ENCODE measurements around the gene RNPEPL1. TPM values are rescaled to one million over a fixed set of nuclear protein-coding genes. Genes with fewer than 3 reads are reported as not detected.
"Not testable (repeated sequence)": the region's sequence is repeated elsewhere in the genome, so short reads cannot be mapped to it uniquely, and the experiment has no call there.

The RNPEPL1 gene
- total RNA-seq, 2 donors from 2014 or later = 22.6 to 51.2 TPM

- H3K36me3 Mint-ChIP-seq = peaks cover 0 to 14% of the 10 kb centered on the region in 2 donors
- H3K27ac Mint-ChIP-seq; DNase-seq (ENCODE audit: low spot score in 2 of 2); ATAC-seq: not testable (repeated sequence)
- H3K9me3 Mint-ChIP-seq = peaks cover 4 to 12% of the 10 kb centered on the region in 2 donors
Observed at GRCh38 chr2:240616860-240617666, 48.8 kb downstream of the RNPEPL1 start.

GRCh38 chr2:240618776-240619175 is 50.5 kb downstream of the RNPEPL1 start:
- H3K36me3 Mint-ChIP-seq = peaks cover 0 to 14% of the 10 kb centered on the region in 2 donors
- no peak for DNase-seq (ENCODE audit: low spot score in 2 of 2)
- H3K9me3 Mint-ChIP-seq = peaks cover 4 to 12% of the 10 kb centered on the region in 2 donors
- ATAC-seq = no peak
- H3K27ac Mint-ChIP-seq = no peak overlapping the region

GRCh38 chr2:240619506-240620148 is 51.3 kb downstream of the RNPEPL1 start:
- peaks cover 4 to 12% of the 10 kb centered on the region in 2 donors for H3K9me3 Mint-ChIP-seq
- ATAC-seq (peak in 1 of 2 donors; percentile 32), DNase-seq (ENCODE audit: low spot score in 2 of 2) (no peak)
- peaks cover 0 to 14% of the 10 kb centered on the region in 2 donors for H3K36me3 Mint-ChIP-seq
- H3K27ac Mint-ChIP-seq = peak overlapping the region in 1 of 2 donors; percentile 73

DNA sequence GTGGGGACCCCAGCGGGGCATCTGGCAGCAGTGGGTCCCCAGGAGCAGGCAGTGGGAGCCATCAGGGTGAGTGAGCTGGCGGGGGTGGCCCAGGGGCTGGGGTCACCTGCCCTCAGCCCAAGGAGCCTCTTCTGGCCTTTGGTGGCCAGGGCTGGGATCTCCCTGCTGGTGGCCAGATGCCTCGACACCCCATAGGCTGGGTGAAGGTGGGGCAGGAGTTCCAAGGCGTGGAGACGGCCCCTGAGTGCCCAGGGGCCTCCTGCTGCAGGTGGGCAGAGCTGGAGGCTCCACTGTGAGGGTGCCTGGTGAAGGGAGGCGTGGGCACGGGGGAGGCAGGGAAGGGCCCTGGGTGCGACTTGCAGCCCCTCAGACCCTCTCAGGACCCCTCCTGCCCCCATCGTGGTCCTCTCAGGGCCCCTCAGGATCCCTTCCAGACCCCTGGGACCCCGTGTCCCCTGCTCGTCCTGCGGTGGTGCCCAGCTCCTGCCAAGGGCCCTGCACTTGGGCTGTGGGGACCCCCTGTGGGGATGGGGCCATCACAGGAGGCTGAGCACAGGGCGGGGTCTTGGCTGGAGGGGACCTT is 52.0 kb downstream of the RNPEPL1 start:
- H3K27ac Mint-ChIP-seq = peak overlapping the region in 1 of 2 donors; percentile 73
- ATAC-seq = no peak

DNA sequence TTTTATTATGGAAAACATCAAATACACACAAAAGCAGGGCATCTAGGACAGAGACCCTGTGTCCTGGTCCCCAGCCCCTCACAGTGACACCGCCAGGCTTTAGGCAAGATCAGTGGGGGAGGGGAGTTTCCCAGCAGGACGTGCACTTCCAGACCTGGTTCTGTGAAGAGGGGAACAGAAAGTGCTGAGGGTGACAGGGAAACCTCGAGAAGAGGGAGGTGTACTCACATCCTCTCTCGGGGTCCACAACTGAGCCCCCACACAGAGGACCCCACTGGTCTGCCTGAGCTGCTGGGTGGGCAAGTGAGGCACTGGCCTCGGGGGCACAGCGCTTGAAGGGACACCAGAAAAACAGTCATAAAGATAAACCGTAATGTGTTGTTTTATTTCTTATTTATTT is 52.6 kb downstream of the RNPEPL1 start:
- Mint-ChIP-seq H3K9me3 (peaks cover 4 to 12% of the 10 kb centered on the region in 2 donors), H3K27ac (no peak overlapping the region), H3K36me3 (peaks cover 0 to 14% of the 10 kb centered on the region in 2 donors)
- DNase-seq (ENCODE audit: low spot score in 2 of 2) (no peak), ATAC-seq (no peak)

More for the DNA sequence above, 52.0 kb downstream of the RNPEPL1 start:
- Mint-ChIP-seq H3K9me3 (peaks cover 4 to 12% of the 10 kb centered on the region in 2 donors), H3K36me3 (peaks cover 0 to 14% of the 10 kb centered on the region in 2 donors)
- DNase-seq (ENCODE audit: low spot score in 2 of 2) = no peak

DNA sequence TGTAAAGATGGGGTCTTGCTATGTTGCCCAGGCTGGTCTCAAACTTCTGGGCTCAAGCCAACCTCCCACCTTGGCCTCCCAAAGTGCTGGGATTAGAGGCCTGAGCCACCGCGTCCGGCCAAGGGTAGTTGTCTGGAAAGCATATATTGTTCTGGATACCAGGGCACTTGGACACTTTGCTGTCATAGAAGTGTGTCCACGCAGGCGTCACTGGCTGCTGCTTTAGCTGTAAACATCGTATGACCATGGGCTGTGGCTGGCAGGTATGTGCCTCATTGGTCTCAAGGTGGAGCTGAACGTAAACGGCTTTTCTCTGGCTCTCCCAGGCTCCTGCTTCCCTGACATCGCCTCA is 53.8 kb downstream of the RNPEPL1 start:
- Mint-ChIP-seq H3K27ac (peak overlapping the region in 1 of 2 donors; percentile 12), H3K9me3 (peaks cover 4 to 8% of the 10 kb centered on the region in 2 donors), H3K36me3 (peaks cover 0 to 8% of the 10 kb centered on the region in 2 donors)
- ATAC-seq = no peak
- peak in 1 of 2 donors; percentile 22 for DNase-seq (ENCODE audit: low spot score in 2 of 2)

DNA sequence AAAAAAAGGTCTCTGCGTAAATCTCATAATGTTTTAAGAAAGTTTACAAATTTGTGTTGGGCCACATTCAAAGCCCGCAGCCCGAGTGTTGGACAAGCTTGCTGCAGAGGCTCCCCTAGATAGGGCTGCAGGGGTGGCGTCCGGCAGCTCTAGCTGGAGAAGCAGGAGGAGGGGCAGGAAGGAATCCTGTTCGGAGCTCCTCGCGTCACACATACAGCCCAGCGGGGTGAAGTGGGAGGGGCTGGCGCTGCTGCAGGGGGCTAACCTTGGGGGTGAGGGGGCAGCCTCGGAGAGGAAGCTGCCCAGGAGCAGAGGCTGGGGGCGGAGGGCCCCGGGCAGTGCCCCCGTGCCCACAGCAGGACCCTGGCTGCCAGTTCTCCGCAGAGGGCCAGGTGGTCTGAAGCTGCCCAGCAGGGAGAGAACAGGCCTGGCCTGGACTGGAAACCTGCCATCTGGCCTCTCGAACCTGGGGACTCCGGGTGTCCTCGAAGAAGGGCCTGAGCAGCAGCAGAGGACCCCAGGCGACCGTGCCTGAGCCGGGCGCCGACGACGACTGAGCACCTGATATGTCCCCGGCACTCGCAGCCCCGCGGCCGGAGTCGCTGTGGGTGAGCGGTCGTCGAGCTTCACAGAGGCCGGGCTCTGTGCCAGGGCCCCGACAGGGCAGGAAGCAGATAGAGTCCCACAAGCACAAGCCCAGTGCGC is 54.4 kb downstream of the RNPEPL1 start:
- peaks cover 0 to 4% of the 10 kb centered on the region in 2 donors for H3K36me3 Mint-ChIP-seq
- DNase-seq (ENCODE audit: low spot score in 2 of 2) (peak in 1 of 2 donors; percentile 65), ATAC-seq (peak in 1 of 2 donors; percentile 23)
- peak overlapping the region in 1 of 2 donors; percentile 93 for H3K27ac Mint-ChIP-seq
- peaks cover 4 to 6% of the 10 kb centered on the region in 2 donors for H3K9me3 Mint-ChIP-seq

- H3K36me3 Mint-ChIP-seq = no peaks in the 10 kb centered on the region
- ATAC-seq (no peak), DNase-seq (ENCODE audit: low spot score in 2 of 2) (no peak)
- no peak overlapping the region for H3K27ac Mint-ChIP-seq
- H3K9me3 Mint-ChIP-seq = no peaks in the 10 kb centered on the region
Observed at GRCh38 chr2:240623531-240624010, 55.3 kb downstream of the RNPEPL1 start.

- H3K9me3 Mint-ChIP-seq = no peaks in the 10 kb centered on the region
- no peaks in the 10 kb centered on the region for H3K36me3 Mint-ChIP-seq
- H3K27ac Mint-ChIP-seq = peak overlapping the region in 1 of 2 donors; percentile 53
- ATAC-seq (peak in 1 of 2 donors; percentile 1), DNase-seq (ENCODE audit: low spot score in 2 of 2) (no peak)
Observed at GRCh38 chr2:240624011-240624949, 56.0 kb downstream of the RNPEPL1 start.

DNA sequence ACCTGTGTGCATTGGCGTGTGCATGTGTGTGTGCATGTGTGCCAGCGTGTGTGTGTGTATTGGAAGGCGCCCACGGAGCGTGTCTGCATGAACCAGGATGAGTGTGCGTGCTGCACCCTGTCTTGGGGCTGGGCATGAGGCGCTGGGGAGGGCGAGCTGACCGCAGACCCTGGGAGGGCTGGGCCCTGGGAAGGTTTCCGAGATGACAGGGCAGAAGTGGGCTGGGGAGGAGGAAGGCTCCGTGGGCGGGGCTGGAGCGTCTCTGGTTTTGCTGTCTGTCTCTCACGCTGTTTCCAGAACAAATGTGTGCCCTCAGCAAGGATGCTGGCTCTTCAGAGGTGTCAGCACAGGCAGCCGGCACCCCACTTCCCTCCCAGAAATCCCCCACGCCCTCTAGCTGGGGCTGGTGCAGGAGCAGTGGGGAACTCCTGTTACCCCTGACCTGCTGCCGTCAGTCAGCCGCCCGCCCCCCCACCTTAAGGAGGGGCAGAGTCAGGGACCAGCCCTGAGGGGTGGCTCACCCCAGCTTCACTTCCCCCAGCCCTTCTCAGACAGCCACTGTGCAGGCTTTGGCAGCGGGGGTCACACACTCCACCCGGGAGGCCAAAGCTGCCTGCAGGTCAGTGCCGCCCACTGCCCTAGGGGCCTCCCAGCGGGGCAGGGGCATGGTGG is 56.8 kb downstream of the RNPEPL1 start, which contains the start of gene GPR35:
TSS of gene GPR35 (plus strand) at position 531 of the 672 bp plus-strand sequence. CDS start 4,473 bp downstream, outside the sequence.
- peak; percentile 62 to 74 for ATAC-seq
- H3K36me3 Mint-ChIP-seq = no peaks in the 10 kb centered on the region
- DNase-seq (ENCODE audit: low spot score in 2 of 2) = peak in 1 of 2 donors; percentile 67
- peak within 1 kb of the TSS; percentile 53 to 55 for H3K27ac Mint-ChIP-seq
- no peaks in the 10 kb centered on the region for H3K9me3 Mint-ChIP-seq

GRCh38 chr2:240626531-240627300 is 58.4 kb downstream of the RNPEPL1 start:
- DNase-seq (ENCODE audit: low spot score in 2 of 2) (peak in 1 of 2 donors; percentile 28), ATAC-seq (no peak)
- H3K36me3 Mint-ChIP-seq = no peaks in the 10 kb centered on the region
- H3K9me3 Mint-ChIP-seq = no peaks in the 10 kb centered on the region
- peak overlapping the region; percentile 35 to 55 for H3K27ac Mint-ChIP-seq

DNA sequence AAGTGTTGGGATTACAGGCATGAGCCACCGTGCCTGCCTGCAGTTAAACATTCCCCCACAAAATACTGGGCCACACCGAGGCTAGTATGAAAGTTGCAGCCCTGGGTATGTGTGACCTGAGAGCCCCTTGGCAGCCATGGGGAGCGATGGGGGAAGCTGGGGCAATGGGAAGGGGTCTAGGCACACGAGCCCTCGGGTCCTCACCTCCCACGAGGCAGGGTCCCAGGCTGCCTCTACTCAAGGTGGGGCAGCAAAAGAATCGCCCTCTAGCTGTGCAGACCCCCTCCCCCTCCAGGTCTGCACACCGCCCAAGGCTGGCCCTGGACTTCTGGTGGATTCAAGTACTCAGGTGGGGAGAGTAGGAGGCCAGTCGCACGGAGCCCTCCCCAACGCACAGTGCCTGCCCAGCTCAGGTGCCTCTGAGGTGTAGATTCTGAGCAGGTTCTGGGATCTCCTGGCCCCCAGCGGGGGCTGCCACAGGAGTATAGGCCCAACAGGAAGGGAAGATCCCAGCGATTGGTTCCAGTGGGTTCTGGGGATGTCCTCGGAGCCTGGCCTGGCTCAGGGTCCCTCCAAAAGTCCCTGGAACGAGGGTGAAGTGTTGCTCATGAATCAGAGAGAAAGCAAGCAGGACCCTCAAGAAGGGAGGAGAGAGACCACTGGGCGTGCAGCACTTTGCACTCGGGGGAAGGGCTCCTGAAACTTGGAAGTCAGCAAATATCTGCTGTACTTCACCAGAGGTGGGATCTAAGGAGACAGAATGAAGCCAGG is 59.6 kb downstream of the RNPEPL1 start:
- H3K36me3 Mint-ChIP-seq = peaks cover 0 to 2% of the 10 kb centered on the region in 2 donors
- ATAC-seq (no peak), DNase-seq (ENCODE audit: low spot score in 2 of 2) (peak in 1 of 2 donors; percentile 38)
- H3K9me3 Mint-ChIP-seq = peaks cover 0 to 2% of the 10 kb centered on the region in 2 donors
- peak overlapping the region; percentile 59 to 81 for H3K27ac Mint-ChIP-seq

GRCh38 chr2:240628507-240628807 is 60.2 kb downstream of the RNPEPL1 start:
- no peak for ATAC-seq
- DNase-seq (ENCODE audit: low spot score in 2 of 2) = peak in 1 of 2 donors; percentile 28
- H3K27ac Mint-ChIP-seq = peak overlapping the region in 1 of 2 donors; percentile 59
- H3K36me3 Mint-ChIP-seq = peaks cover 0 to 7% of the 10 kb centered on the region in 2 donors
- peaks cover 0 to 8% of the 10 kb centered on the region in 2 donors for H3K9me3 Mint-ChIP-seq
